ENCODE results near the gene DEK.
"Not testable (repeated sequence)": the region's sequence is repeated elsewhere in the genome, so short reads cannot be mapped to it uniquely, and the experiment has no call there.

Gene DEK

GRCh38 chr6:18241208-18242038 is 22.9 kb downstream of the DEK start:
- no peaks in the 10 kb centered on the region for H3K27me3 ChIP-seq (ENCODE audit: control insufficient read depth, insufficient read depth, low read length)
- DNase-seq (ENCODE audit: low read depth, low spot score), result no peak
- no peak overlapping the region for H3K4me3 ChIP-seq (ENCODE audit: low read length)
- no peaks in the 10 kb centered on the region for H3K9me3 ChIP-seq (ENCODE audit: control insufficient read depth, insufficient read depth, low read length)
- peaks cover 12% of the 10 kb centered on the region for H3K36me3 ChIP-seq (ENCODE audit: control insufficient read depth, insufficient read depth, low read length)
- peaks cover 2% of the 10 kb centered on the region; the same call in 1 of the 2 replicates for H3K4me1 ChIP-seq (ENCODE audit: control insufficient read depth, insufficient read depth, low read length)
- WGBS (ENCODE audit: insufficient coverage, insufficient read length), result no CpG with 5 or more reads among the region's 1 CpG
- no peak overlapping the region for H3K27ac ChIP-seq (ENCODE audit: low read length)

- DNase-seq (ENCODE audit: low read depth, low spot score), result no peak
- Histone ChIP-seq H3K27ac (ENCODE audit: low read length) (no peak overlapping the region), H3K27me3 (ENCODE audit: control insufficient read depth, insufficient read depth, low read length) (no peaks in the 10 kb centered on the region), H3K4me1 (ENCODE audit: control insufficient read depth, insufficient read depth, low read length) (peaks cover 2% of the 10 kb centered on the region; the same call in 1 of the 2 replicates), H3K4me3 (ENCODE audit: low read length) (no peak overlapping the region), H3K9me3 (ENCODE audit: control insufficient read depth, insufficient read depth, low read length) (no peaks in the 10 kb centered on the region), H3K36me3 (ENCODE audit: control insufficient read depth, insufficient read depth, low read length) (peaks cover 8% of the 10 kb centered on the region)
- no CpG with 5 or more reads among the region's 2 CpGs for WGBS (ENCODE audit: insufficient coverage, insufficient read length)
These were observed 24.1 kb downstream of the DEK start for GRCh38 chr6:18240230-18240629.

- no CpG with 5 or more reads among the region's 1 CpG for WGBS (ENCODE audit: insufficient coverage, insufficient read length)
- no peaks in the 10 kb centered on the region for H3K9me3 ChIP-seq (ENCODE audit: control insufficient read depth, insufficient read depth, low read length)
- H3K36me3 ChIP-seq (ENCODE audit: control insufficient read depth, insufficient read depth, low read length), result peaks cover 8% of the 10 kb centered on the region
- no peak overlapping the region for H3K27ac ChIP-seq (ENCODE audit: low read length)
- no peaks in the 10 kb centered on the region for H3K27me3 ChIP-seq (ENCODE audit: control insufficient read depth, insufficient read depth, low read length)
- H3K4me1 ChIP-seq (ENCODE audit: control insufficient read depth, insufficient read depth, low read length), result peaks cover 2% of the 10 kb centered on the region; the same call in 1 of the 2 replicates
- no peak for DNase-seq (ENCODE audit: low read depth, low spot score)
- no peak overlapping the region for H3K4me3 ChIP-seq (ENCODE audit: low read length)
These were observed 27.2 kb downstream of the DEK start for GRCh38 chr6:18237167-18237566.

- DNase-seq (ENCODE audit: low read depth, low spot score), result no peak
- Histone ChIP-seq H3K36me3 (ENCODE audit: control insufficient read depth, insufficient read depth, low read length) (peaks cover 8% of the 10 kb centered on the region), H3K27me3 (ENCODE audit: control insufficient read depth, insufficient read depth, low read length) (no peaks in the 10 kb centered on the region), H3K27ac (ENCODE audit: low read length) (no peak overlapping the region), H3K4me3 (ENCODE audit: low read length) (no peak overlapping the region), H3K9me3 (ENCODE audit: control insufficient read depth, insufficient read depth, low read length) (no peaks in the 10 kb centered on the region), H3K4me1 (ENCODE audit: control insufficient read depth, insufficient read depth, low read length) (no peaks in the 10 kb centered on the region)
- WGBS (ENCODE audit: insufficient coverage, insufficient read length), result 100% methylated on average over 1 of the region's 3 CpGs
These were observed 28.8 kb downstream of the DEK start for GRCh38 chr6:18235524-18235923.

- Histone ChIP-seq H3K27ac (ENCODE audit: low read length) (no peak overlapping the region), H3K27me3 (ENCODE audit: control insufficient read depth, insufficient read depth, low read length) (no peaks in the 10 kb centered on the region), H3K4me3 (ENCODE audit: low read length) (no peak overlapping the region), H3K4me1 (ENCODE audit: control insufficient read depth, insufficient read depth, low read length) (no peaks in the 10 kb centered on the region), H3K36me3 (ENCODE audit: control insufficient read depth, insufficient read depth, low read length) (peaks cover 8% of the 10 kb centered on the region), H3K9me3 (ENCODE audit: control insufficient read depth, insufficient read depth, low read length) (no peaks in the 10 kb centered on the region)
- WGBS (ENCODE audit: insufficient coverage, insufficient read length), result no CpG with 5 or more reads among the region's 1 CpG
- DNase-seq (ENCODE audit: low read depth, low spot score), result no peak
These were observed 29.8 kb downstream of the DEK start for GRCh38 chr6:18234564-18234963.

GRCh38 chr6:18233770-18234169 is 30.6 kb downstream of the DEK start:
- not testable (repeated sequence) for H3K27ac ChIP-seq (ENCODE audit: low read length); H3K27me3 ChIP-seq (ENCODE audit: control insufficient read depth, insufficient read depth, low read length); H3K4me1 ChIP-seq (ENCODE audit: control insufficient read depth, insufficient read depth, low read length); H3K4me3 ChIP-seq (ENCODE audit: low read length); H3K36me3 ChIP-seq (ENCODE audit: control insufficient read depth, insufficient read depth, low read length); DNase-seq (ENCODE audit: low read depth, low spot score); H3K9me3 ChIP-seq (ENCODE audit: control insufficient read depth, insufficient read depth, low read length)
- no CpG with 5 or more reads among the region's 4 CpGs for WGBS (ENCODE audit: insufficient coverage, insufficient read length)

GRCh38 chr6:18231856-18232255 is 32.5 kb downstream of the DEK start:
- not testable (repeated sequence) for H3K27me3 ChIP-seq (ENCODE audit: control insufficient read depth, insufficient read depth, low read length); DNase-seq (ENCODE audit: low read depth, low spot score); H3K4me3 ChIP-seq (ENCODE audit: low read length); H3K27ac ChIP-seq (ENCODE audit: low read length); H3K9me3 ChIP-seq (ENCODE audit: control insufficient read depth, insufficient read depth, low read length); H3K4me1 ChIP-seq (ENCODE audit: control insufficient read depth, insufficient read depth, low read length)
- peaks cover 22% of the 10 kb centered on the region for H3K36me3 ChIP-seq (ENCODE audit: control insufficient read depth, insufficient read depth, low read length)
- no CpG with 5 or more reads among the region's 7 CpGs for WGBS (ENCODE audit: insufficient coverage, insufficient read length)

GRCh38 chr6:18228590-18228989 is 35.7 kb downstream of the DEK start:
- H3K9me3 ChIP-seq (ENCODE audit: control insufficient read depth, insufficient read depth, low read length); H3K27me3 ChIP-seq (ENCODE audit: control insufficient read depth, insufficient read depth, low read length); H3K4me3 ChIP-seq (ENCODE audit: low read length); H3K4me1 ChIP-seq (ENCODE audit: control insufficient read depth, insufficient read depth, low read length); H3K27ac ChIP-seq (ENCODE audit: low read length); DNase-seq (ENCODE audit: low read depth, low spot score): not testable (repeated sequence)
- peaks cover 19% of the 10 kb centered on the region for H3K36me3 ChIP-seq (ENCODE audit: control insufficient read depth, insufficient read depth, low read length)
- no CpG with 5 or more reads among the region's 14 CpGs for WGBS (ENCODE audit: insufficient coverage, insufficient read length)

- DNase-seq (ENCODE audit: low read depth, low spot score); H3K4me3 ChIP-seq (ENCODE audit: low read length); H3K4me1 ChIP-seq (ENCODE audit: control insufficient read depth, insufficient read depth, low read length); H3K9me3 ChIP-seq (ENCODE audit: control insufficient read depth, insufficient read depth, low read length); H3K27me3 ChIP-seq (ENCODE audit: control insufficient read depth, insufficient read depth, low read length); H3K27ac ChIP-seq (ENCODE audit: low read length): not testable (repeated sequence)
- H3K36me3 ChIP-seq (ENCODE audit: control insufficient read depth, insufficient read depth, low read length), result peaks cover 19% of the 10 kb centered on the region
- no CpG with 5 or more reads among the region's 9 CpGs for WGBS (ENCODE audit: insufficient coverage, insufficient read length)
These were observed 37.2 kb downstream of the DEK start for GRCh38 chr6:18227166-18227565.

GRCh38 chr6:18226451-18227105 is 37.8 kb downstream of the DEK start:
- not testable (repeated sequence) for H3K27ac ChIP-seq (ENCODE audit: low read length); DNase-seq (ENCODE audit: low read depth, low spot score); H3K4me3 ChIP-seq (ENCODE audit: low read length); H3K9me3 ChIP-seq (ENCODE audit: control insufficient read depth, insufficient read depth, low read length); H3K27me3 ChIP-seq (ENCODE audit: control insufficient read depth, insufficient read depth, low read length); H3K4me1 ChIP-seq (ENCODE audit: control insufficient read depth, insufficient read depth, low read length)
- peaks cover 19% of the 10 kb centered on the region for H3K36me3 ChIP-seq (ENCODE audit: control insufficient read depth, insufficient read depth, low read length)
- WGBS (ENCODE audit: insufficient coverage, insufficient read length), result no CpG with 5 or more reads among the region's 5 CpGs
